Endothelial cell of umbilical vein (primary cell): ENCODE data around the gene RNF151. TPM values are rescaled to one million over a fixed set of nuclear protein-coding genes. Genes with fewer than 3 reads are reported as not detected.

Experiments used
- BruUV-seq: library from RNA; stranded (reverse); fragments of 400-500 nt; replicated peaks from 2 replicates; lab custom pipeline; 2021; lab: Mats Ljungman, UMichigan
- CTCF ChIA-PET: fragments of 300-600, 350-600 bp; sonication (Branson Sonifier 250); formaldehyde crosslinking; loops from one replicate; lab custom pipeline; 2021; ENCODE audit warnings: antibody characterized with exemption, inconsistent platforms; lab: Charles Lee
- POLR2A ChIA-PET: fragments of 300-600, 350-600 bp; sonication (Branson Sonifier 250); formaldehyde crosslinking; loops from one replicate; lab custom pipeline; 2021; ENCODE audit warnings: antibody characterized with exemption, inconsistent platforms; lab: Charles Lee
- DNase-seq: peaks from one replicate; pipeline ENCODE4 v3.0.0-alpha.2; 2011; ENCODE audit warnings: low read depth, low spot score
- FAIRE-seq: peaks from 2 replicates; lab custom pipeline; 2011; peaks lifted over from hg19 to GRCh38; lab: Jason Lieb, UNC
- H2AFZ ChIP-seq: 2 replicates; pipeline ENCODE4 v1.6.0; 2012; ENCODE audit warnings: low read depth, low read length, control low read depth, inconsistent platforms
- H3K27ac ChIP-seq: 2 replicates; pipeline ENCODE4 v1.5.1; 2011; ENCODE audit warnings: low read depth, mild to moderate bottlenecking, control low read depth, low read length, moderate library complexity; ENCODE audit not compliant: insufficient read depth
- H3K27me3 ChIP-seq, 2 experiments: 2 replicates each; pipeline versions ENCODE4 v1.6.0 to v1.6.1; 2011; ENCODE audit warnings: low read length in 2 of 2, mixed read lengths in 1 of 2; ENCODE audit not compliant: control insufficient read depth in 2 of 2, insufficient read depth in 2 of 2
- H3K36me3 ChIP-seq, 2 experiments: 2 replicates in 1 of 2; 3 replicates in 1 of 2; pipeline ENCODE4 v1.5.1; 2011; ENCODE audit warnings: low read length in 2 of 2, mild to moderate bottlenecking in 1 of 2, moderate library complexity in 1 of 2; ENCODE audit not compliant: control insufficient read depth in 2 of 2, insufficient read depth in 2 of 2; ENCODE audit errors: extremely low read depth in 1 of 2
- H3K4me1 ChIP-seq: 3 replicates; pipeline ENCODE4 v1.5.1; 2011; ENCODE audit warnings: mild to moderate bottlenecking, low read length; ENCODE audit not compliant: control insufficient read depth, insufficient read depth; ENCODE audit errors: extremely low read depth
- H3K4me2 ChIP-seq: 2 replicates; pipeline ENCODE4 v1.6.1; 2011; ENCODE audit warnings: low read length, control low read depth, mixed read lengths; ENCODE audit not compliant: insufficient read depth
- H3K4me3 ChIP-seq, 3 experiments: fragments of 200-600 bp in 1 of 3; sonication (generic), shearing (Covaris generic) in 1 of 3; replicated peaks in 1 of 3; 2 replicates each; pipeline ENCODE4 v1.5.1; 2011 to 2016; ENCODE audit warnings: control low read depth in 3 of 3, low read length in 3 of 3, mild to moderate bottlenecking in 2 of 3, inconsistent platforms in 1 of 3, low read depth in 1 of 3, moderate library complexity in 1 of 3; ENCODE audit not compliant: insufficient read depth in 1 of 3
- H3K79me2 ChIP-seq: 2 replicates; pipeline ENCODE4 v1.6.0; 2012; ENCODE audit warnings: low read length, inconsistent platforms; ENCODE audit not compliant: control insufficient read depth, insufficient read depth
- H3K9ac ChIP-seq: replicated peaks from 2 replicates; pipeline ENCODE3; 2011; ENCODE audit warnings: low read length, control low read depth; ENCODE audit not compliant: insufficient read depth; ENCODE audit errors: extremely low read depth
- H3K9me1 ChIP-seq: replicated peaks from 3 replicates; pipeline ENCODE4 v1.6.0; 2011; ENCODE audit warnings: mild to moderate bottlenecking, low read length; ENCODE audit not compliant: control insufficient read depth, insufficient read depth; ENCODE audit errors: extremely low read depth
- H3K9me3 ChIP-seq: replicated peaks from 2 replicates; pipeline ENCODE4 v1.5.1; 2012; ENCODE audit warnings: low read length, inconsistent platforms; ENCODE audit not compliant: control insufficient read depth, insufficient read depth
- H4K20me1 ChIP-seq: replicated peaks from 2 replicates; pipeline ENCODE3; 2011; ENCODE audit warnings: mild to moderate bottlenecking, low read length; ENCODE audit not compliant: control insufficient read depth, insufficient read depth; ENCODE audit errors: extremely low read depth
- CTCF ChIP-seq, 2 donors: IDR thresholded peaks; 1 replicate in 1 of 2; 2 replicates in 1 of 2; pipeline ENCODE4 v1.5.1; 2011; ENCODE audit warnings: low read length in 2 of 2, mild to moderate bottlenecking in 2 of 2, moderate library complexity in 2 of 2, control low read depth in 1 of 2, inconsistent platforms in 1 of 2, low read depth in 1 of 2; ENCODE audit not compliant: insufficient read depth in 1 of 2; ENCODE audit errors: extremely low read depth in 1 of 2
- FOS ChIP-seq: IDR thresholded peaks from 2 replicates; pipeline ENCODE4 v1.6.1; 2011; ENCODE audit warnings: mild to moderate bottlenecking, low read length, moderate library complexity, borderline replicate concordance; ENCODE audit not compliant: insufficient read depth
- GATA2 ChIP-seq: IDR thresholded peaks from 2 replicates; pipeline ENCODE4 v1.7.0; 2011; ENCODE audit warnings: low read depth, mild to moderate bottlenecking, moderate library complexity, mixed read lengths, low read length; ENCODE audit not compliant: insufficient read length, insufficient read depth
- MYC ChIP-seq: IDR thresholded peaks from one replicate; pipeline ENCODE4 v1.6.1; 2011; ENCODE audit warnings: mild to moderate bottlenecking, low read depth, low read length
- POLR2A ChIP-seq: IDR thresholded peaks from 2 replicates; pipeline ENCODE4 v1.6.1; 2012; ENCODE audit warnings: low read depth, mild to moderate bottlenecking, control low read depth, low read length
- POLR2AphosphoS5 ChIP-seq: IDR thresholded peaks from 2 replicates; pipeline ENCODE4 v1.6.1; 2012; ENCODE audit warnings: low read depth, mild to moderate bottlenecking, control low read depth, low read length, moderate library complexity; ENCODE audit not compliant: insufficient read depth
- dilution Hi-C: fragments of 300-500 bp; cut with MboI; formaldehyde crosslinking; loops from one replicate; pipeline ENCODE4 v1.15.0; 2019; ENCODE audit warnings: low sequenced_read_pairs; ENCODE audit not compliant: extremely low pct_ligation_motif_present
- intact Hi-C: fragments of 100-400 bp; cut with micrococcal nuclease; formaldehyde crosslinking; loops from one replicate; pipeline ENCODE4 v1.10.0; 2022
- polyA plus RNA-seq, 4 experiments: library from polyadenylated mRNA; depleted of rRNA in 3 of 4; stranded (reverse) in 3 of 4; unstranded in 1 of 4; fragments of >200 nt; gene quantifications; 2 replicates each; pipeline versions ENCODE4 v1.2.1 to v1.2.3, GENCODE V29; 2011 to 2012; ENCODE audit warnings: missing spikeins in 1 of 4
- total RNA-seq: library from RNA; stranded (reverse); gene quantifications from 2 replicates; pipeline ENCODE4 v1.2.3, GENCODE V29; 2021

The RNF151 gene
- total and polyA plus RNA-seq, 2 donors (not counting 3 experiments of a cell fraction or from before 2014, with no cell fraction given) = not detected

- H3K79me2 ChIP-seq = peaks cover 15% of the 10 kb centered on the region
- H3K4me2 ChIP-seq = no peak overlapping the region
- peaks cover 9 to 37% of the 10 kb centered on the region in 2 experiments for H3K36me3 ChIP-seq
- no peak overlapping the region for H2AFZ ChIP-seq
- H3K4me3 ChIP-seq = no peak overlapping the region
- BruUV-seq = no TSS peak
- H3K9me3 ChIP-seq = no peaks in the 10 kb centered on the region
- DNase-seq = no peak
- peaks cover 4% of the 10 kb centered on the region for H3K4me1 ChIP-seq
- no peaks in the 10 kb centered on the region for H4K20me1 ChIP-seq
- TF ChIP-seq CTCF (IDR thresholded peaks at IDR 0.05; ENCODE audit: extremely low read depth in 1 of 2, insufficient read depth in 1 of 2, low read depth in 1 of 2, low read length in 2 of 2) (no peak), GATA2 (no peak), FOS (no peak), POLR2AphosphoS5 (no peak), POLR2A (no peak), MYC (no peak)
- intact Hi-C loops (no loop called here), dilution Hi-C loops (no loop called here)
- H3K9ac ChIP-seq = no peak overlapping the region
- ChIA-PET CTCF (no interaction called here), POLR2A (no interaction called here)
- H3K9me1 ChIP-seq = no peaks in the 10 kb centered on the region
- FAIRE-seq = no peak
- H3K27ac ChIP-seq = no peak overlapping the region
- peaks cover 13 to 16% of the 10 kb centered on the region in 2 experiments for H3K27me3 ChIP-seq
These were observed 9.0 kb downstream of the RNF151 start for GRCh38 chr16:1975432-1976215.
